Raji (cell line): ENCODE measurements around the gene MCC.

ENCODE experiments used
- POLR2A ChIP-seq: IDR thresholded peaks from 2 replicates; pipeline ENCODE4 v1.6.1; 2011; ENCODE audit warnings: low read depth, low read length, control low read depth; ENCODE audit not compliant: insufficient read depth

MCC gene

DNA sequence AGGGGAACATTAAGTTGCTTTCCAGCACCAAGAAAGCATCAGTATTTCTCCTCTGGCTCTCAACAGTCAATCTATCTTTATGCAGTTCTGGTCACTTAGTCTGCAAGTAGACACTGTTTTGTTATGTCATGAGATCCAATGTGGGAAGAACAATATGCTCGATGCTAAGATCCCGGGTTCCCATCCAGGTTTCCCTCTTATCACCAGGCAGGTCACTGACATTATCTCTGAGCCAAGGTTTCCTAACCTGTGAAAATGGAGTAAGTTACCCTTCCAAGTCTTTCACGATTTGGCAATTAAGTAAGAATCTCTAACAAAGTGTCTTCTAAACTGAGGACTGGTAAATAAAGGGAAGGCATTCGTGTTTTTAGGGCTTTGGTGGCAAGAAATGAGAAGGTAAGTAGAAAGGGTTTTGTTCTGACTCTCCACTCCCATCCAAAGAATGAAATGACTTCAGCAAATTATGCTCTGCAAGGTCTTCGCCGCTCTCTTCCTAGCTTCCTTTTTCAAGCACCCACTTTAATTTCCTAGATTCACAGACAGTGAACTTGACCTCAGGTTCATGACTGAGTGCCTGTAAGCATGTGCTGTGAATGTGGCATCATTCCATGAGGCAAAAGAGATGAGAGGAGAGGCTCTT lies 425.3 kb downstream of the MCC start:
- no peak for TF ChIP-seq POLR2A

DNA sequence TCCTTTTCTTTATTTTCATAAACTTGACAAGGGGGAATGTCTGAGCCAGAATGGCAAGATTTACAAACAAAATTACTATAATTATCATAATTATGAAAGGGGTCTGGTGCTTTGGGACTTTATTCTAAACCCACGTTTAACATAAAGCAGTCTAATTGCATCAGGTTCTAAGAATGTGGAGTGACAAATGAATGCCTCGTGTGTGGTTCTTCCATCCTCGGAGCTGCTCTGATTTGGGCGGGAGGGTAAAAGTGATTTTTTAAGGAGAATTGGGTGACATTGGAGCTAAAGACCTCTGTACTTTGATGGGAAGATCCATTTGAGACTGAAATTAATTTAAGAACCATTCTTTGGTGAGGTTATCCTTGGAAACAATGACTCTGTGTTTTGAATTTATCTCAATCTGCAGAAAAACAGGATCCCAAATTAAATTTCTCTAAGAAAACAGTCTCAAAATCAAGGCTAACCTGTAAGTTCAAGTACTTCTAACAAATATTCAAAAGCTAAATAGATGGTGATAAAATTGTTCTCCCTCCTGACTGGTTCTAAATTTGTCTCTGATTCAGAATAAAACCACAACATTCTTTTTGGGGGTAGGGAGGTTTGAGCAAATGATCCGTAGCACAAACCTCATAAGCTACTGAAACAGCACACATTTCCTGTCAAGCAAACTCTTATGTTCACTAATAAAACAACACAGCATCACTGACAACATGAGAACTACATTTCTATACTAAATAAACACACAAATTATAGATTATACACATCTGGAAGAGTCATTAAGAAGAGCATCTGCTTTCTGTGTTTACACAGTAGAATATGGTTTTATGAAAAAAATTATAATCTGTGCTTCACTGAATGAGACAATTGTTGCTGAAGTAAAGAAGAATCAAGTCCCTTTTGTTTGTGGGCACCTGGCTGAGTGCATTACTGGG lies 426.1 kb downstream of the MCC start:
- no peak for TF ChIP-seq POLR2A

DNA sequence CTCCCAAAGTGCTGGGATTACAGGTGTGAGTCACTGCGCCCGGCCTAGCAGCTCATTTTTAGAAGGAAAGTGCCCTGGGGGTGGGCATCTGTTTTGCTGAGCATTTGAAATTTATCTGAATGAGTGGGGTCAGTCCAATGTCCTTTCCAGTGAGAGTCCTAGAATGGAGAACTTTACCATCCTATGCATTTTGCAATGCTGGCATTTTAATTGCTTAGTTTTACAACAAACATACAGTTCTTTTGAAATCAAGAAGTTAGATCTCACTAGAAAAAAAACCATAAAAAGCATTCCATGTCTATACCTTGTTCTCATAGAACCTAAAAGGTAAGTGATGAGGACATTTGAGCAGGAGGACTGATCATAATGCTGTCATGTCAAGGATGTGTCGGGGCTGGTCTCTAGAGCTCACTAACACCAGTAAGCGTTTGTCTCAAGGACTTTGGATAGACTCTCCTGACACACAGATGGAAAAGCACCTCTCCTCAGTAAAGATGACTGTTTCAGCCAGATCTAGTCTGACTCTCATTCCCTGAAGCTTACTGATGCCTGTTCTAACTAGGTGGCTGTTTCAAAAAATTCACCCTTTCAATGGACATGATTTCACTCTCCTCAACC lies 427.7 kb downstream of the MCC start:
- TF ChIP-seq POLR2A: no peak

DNA sequence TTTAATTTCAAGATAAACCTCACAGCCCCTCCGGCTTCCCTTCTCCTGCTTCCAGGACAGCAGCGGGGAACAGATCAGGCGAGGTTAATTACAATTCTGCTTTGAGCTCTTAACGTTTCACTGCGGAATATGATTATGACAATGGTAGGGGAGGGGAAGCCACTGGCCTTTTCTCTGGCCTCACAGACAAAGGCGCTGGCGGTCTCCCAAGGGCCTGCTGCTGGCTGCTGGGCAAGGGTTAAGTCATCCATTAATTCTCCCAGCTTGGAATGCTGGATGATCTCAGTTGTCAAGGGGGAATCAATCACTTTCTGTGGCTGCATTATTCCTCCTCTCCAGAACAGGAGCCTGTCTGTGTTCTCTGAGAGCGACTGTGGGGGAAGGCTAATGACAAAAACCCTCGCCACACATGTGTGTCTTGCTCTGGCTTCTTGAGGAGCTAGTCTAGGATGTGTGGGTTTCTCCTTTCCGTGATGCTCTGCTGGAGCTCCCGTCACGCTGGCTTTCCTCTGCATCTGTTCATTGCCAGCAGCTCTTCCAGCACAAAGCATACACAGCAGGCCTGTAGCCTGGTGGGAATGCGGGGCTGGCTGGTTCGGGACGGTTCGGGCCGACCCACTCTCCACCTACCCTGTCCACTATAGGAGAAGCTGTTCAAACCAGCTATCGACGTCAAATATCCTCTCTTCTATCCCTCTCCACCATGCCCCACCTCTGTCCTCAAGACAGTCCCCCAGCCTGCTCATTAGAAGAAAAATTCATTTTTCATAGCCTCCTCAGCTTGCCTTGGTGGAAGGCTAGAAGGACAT lies 428.8 kb downstream of the MCC start:
- TF ChIP-seq POLR2A: no peak

DNA sequence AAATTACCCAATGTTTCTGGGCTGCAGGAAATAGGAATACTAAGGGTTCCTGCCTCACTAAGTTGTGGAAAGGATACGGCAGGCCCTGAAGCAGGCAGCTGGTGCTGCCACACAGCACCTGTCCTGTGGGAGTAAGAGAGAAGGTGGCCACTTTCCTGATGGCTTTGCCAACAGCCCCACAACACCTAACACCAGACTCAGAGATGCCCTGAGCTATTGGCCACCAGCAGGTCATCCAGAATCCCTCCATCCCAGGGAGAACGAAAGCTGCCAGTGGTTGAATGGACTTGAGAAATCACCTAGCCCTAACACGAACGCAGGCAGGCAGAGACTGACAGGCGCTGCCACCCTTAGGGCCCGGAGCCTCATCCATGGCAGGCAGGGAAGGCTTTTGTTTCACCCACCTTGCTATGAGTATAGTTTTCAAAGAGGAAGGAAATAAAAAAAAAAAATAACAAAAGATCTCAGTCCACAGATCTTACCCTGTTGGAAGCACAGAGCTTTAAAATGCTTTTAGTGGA lies 429.5 kb downstream of the MCC start:
- no peak for TF ChIP-seq POLR2A

DNA sequence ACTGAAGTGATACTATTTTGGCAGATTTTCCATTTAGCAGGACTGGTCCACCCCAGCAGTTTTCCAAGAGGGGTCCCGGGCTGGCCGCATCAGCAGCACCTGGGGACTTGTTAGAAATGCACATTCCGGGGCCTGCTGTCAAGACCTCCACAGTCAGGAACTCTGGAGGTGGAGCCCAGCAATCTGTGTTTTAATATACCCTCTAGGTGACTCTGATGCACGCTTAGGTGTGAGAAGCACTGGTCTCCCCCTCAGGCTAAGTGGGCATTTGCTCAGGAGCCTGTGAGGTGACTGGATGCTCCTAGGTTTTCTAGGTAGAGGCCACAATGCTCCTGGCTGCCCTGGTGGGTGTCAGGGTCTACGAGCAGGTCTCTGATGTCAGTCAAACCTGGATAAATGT lies 430.0 kb downstream of the MCC start:
- TF ChIP-seq POLR2A: no peak

DNA sequence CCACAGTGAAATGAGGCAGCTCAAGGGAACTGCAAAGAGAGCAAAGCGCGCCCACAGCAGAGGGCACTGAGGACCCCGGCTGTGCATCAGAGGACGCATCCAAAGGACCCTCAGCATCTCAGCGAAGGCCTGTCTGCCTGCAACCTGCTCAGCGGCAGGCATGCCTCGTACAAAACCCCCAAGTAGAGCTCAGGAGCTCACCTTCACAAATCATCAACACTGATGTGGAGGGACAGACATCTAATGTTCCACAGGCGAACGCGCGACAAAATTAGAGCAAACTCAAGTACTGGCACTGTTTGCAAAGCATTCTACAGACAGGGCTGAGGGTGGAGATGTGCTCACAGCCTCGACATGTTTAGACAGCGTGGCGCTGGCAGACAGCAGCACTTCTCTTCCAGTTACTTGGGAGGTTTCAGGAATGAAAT lies 430.7 kb downstream of the MCC start:
- no peak for TF ChIP-seq POLR2A

DNA sequence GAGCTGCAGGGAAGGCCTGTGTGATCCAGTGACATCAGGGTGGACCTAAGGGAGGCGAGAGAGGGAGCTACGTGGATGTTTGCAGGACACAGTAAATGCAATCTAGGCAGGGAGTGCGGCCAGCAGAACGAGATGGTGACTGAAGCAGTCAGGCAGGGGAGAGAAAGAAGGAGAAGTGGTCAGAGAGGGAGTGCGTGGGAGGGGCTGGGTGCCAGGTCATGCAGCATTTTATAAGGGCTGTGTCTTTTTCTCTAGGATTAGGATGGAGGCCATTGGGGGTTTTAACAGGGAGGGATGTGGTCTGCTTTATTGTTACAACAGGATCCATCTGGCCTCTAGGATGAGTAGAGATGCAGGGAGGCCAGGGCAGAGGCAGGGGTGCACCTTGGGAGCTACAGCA lies 431.3 kb downstream of the MCC start:
- no peak for TF ChIP-seq POLR2A

DNA sequence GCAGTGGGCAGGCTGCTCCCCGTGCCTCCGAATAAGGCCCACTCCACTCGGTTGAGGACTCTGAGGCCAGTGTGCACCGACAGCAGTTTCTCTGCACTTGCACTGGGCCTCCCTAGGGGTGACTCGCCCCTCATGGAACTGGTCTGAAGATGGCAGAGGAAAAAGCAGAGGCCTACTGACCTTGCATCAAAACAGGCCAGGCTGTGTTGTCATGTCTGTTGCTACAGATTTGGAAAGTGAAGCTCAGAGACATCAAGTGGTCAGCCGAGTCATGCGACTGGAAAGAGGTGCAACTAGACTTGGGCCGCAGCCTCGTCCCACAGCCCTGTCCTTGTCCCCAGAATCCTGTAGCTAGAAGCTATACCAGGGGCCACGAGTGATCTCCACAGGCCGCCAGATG lies 433.4 kb downstream of the MCC start:
- no peak for TF ChIP-seq POLR2A

DNA sequence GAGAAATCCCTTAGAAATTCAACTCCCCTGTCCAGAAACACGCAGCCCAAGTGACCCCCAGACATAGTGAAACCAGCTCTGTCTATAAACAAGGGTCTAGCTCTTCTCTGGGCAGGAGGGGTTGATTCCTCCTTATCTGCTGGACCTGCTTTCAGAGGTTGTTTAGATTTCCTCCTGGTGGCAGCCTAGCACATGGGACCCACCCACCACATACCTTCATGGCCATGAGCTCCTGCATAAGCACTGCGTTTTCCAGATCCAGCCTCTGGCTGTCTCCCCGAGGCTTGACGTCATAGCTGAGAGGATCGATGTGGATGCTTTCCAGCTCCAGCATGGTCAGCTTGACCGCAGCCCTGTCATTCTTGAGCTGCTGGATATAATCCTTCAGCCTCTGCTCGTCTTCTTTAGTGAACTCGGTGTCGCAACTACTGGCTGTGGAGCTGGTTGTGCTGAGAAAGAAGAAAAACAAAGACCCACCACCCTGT lies 434.7 kb downstream of the MCC start:
- TF ChIP-seq POLR2A: no peak

DNA sequence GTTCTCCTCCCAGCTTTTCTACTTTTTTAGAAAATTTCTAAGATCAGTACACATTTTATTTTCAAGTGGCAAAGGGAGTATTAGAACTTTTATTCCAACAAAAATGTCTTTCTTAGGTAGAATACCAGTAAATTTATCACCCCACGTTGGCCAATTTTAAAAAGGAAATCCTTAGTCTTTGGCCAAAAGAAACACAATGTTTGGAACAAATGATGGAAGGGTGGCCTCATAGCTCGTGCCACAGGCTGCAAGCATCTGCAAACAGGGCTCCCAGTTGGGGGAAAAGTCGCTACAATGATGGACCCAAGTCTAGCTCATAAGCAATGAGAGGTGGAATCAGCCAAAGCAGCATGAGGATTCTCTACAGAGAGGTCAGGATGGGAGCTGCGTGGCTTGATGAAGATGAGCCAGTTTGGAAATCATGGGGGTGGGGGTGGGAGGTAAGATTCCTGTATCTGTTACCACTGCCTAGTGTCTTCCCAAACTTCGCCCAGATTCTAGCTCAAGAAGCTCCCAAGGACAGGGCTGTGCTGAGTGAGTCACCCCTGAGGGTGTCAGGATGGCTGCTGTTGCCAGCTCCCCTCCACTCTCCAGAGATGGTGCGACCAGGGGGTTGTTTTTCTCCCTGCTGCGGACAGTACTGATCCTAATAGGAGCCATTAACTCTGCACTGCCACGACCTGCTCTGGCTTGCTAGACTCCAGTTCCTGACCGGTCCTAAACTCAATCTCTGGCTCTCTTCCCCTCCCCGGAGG lies 436.0 kb downstream of the MCC start:
- no peak for TF ChIP-seq POLR2A

DNA sequence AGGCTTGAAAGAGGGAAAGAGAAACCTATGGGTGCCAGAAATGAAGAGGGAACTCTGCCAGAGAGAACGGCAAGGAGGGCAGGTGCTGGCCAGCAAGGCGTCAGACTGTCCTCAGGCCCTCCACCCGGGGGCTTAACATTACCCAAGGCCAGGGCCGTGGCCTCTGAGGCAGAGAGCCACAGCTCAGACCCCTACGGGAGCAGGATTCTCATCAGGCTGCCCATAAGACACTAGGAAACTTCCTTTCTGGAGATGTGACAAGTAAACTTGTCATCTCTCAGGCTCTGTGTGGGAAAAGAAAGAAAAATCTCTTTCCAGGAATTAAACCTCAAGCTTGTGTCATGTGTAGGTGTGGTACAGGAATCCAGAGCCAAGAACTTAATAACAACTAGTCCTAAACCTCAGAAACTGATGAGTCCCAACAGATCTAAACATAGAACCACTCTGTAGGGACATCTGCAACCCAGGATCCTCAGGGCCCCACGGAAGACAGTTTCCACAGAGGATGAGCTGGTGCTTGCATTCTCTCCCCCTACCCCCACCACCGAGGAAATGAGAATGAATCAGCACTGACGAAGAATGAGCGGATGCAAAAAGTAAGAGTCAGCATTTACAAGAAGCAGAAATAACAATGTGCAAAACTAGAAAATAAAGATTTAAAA lies 437.4 kb downstream of the MCC start:
- TF ChIP-seq POLR2A: no peak

DNA sequence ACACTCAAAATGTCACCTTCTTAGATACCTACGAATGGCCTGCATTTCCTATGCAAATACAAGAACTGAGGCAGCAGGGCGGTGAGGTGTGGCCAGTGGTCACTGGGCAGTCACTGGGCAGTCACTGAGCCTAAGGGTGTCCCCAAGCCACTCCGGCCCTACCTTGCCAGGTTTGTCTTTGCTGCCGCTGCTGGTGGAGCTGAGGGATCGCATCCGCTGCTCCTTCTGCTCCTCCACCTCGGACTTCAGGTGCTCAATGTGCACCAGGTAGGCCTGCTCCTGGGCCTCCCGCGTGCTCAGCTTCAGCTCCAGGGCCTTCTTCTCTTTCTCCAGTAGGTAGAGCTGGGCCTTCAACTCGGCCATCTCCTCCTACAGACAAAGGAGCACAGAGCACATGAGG lies 439.3 kb downstream of the MCC start:
- TF ChIP-seq POLR2A: no peak

DNA sequence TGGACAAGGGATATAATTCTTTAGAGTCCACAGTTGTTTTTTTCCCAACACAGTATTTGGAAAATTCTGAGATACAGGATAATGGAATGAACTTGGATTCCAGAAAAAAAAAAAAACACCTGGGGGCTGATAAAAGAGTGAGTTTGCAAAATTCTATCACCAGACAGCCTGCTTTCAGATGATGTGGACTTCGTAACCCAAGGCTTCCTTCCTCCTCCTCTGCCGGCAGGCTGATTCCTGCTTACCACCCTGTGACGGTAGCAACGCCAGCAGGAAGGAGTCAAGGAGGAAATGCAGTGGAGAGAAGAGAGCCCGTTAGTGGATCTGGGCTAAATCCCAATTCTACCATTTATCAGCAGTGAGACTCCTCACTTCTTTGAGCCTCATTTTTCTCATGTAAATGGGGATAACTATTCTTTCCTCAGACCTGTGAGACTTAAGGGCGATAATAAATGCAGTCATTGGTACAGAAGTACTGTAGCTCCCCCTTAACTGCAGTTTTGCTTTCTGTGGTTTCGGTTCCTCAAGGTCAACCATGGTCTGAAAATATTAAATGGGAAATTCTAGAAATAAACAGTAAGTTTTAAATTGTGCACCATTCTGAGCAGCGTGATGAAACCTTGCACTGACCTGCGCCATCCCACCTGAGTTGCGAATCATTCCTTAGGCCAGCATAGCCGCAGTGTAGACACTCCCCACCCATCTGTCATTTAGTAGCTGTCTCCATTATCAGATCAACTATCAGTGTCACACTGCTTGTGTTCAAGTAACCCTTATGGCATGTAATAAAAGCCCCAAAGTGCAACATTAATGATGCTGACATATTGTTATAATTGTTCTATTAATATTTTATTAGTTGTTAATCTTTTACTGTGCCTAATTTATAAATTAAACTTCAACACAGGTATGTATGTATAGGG lies 440.3 kb downstream of the MCC start:
- TF ChIP-seq POLR2A: no peak
